HepG2 (cell line): Measurements from ENCODE around the gene PROC. TPM values are rescaled to one million over a fixed set of nuclear protein-coding genes. Genes with fewer than 3 reads are reported as not detected.

Source experiments
- KMT2A ChIP-seq: sonication (generic); formaldehyde crosslinking; IDR thresholded peaks from 2 replicates; pipeline ENCODE4 v1.4.0; 2020; ENCODE audit warnings: missing genetic modification reagents
- MEIS2 ChIP-seq: sonication (generic); formaldehyde crosslinking; IDR thresholded peaks from 2 replicates; pipeline ENCODE4 v1.9.0; 2021; ENCODE audit warnings: mild to moderate bottlenecking, missing genetic modification reagents
- PRMT3 ChIP-seq: sonication (generic); formaldehyde crosslinking; IDR thresholded peaks from 2 replicates; pipeline ENCODE4 v1.8.1; 2022; ENCODE audit warnings: low read depth, mild to moderate bottlenecking, moderate library complexity, missing genetic modification reagents, borderline replicate concordance
- SATB2 ChIP-seq: sonication (generic); formaldehyde crosslinking; IDR thresholded peaks from 2 replicates; pipeline ENCODE4 v1.5.0; 2020; ENCODE audit warnings: missing genetic modification reagents
- SMAD1 ChIP-seq: sonication (generic); formaldehyde crosslinking; IDR thresholded peaks from 2 replicates; pipeline ENCODE4 v1.4.0; 2020; ENCODE audit warnings: missing genetic modification reagents, low read depth, mild to moderate bottlenecking, borderline replicate concordance
- SRSF4 ChIP-seq: fragments of 200-400 bp; formaldehyde crosslinking; IDR thresholded peaks from one replicate; pipeline ENCODE4 v1.6.1; 2018; ENCODE audit warnings: mild to moderate bottlenecking, low read depth, low read length, moderate library complexity; ENCODE audit not compliant: poor library complexity, severe bottlenecking
- TSC22D2 ChIP-seq: sonication (generic); formaldehyde crosslinking; IDR thresholded peaks from 2 replicates; pipeline ENCODE4 v1.5.1; 2020; ENCODE audit warnings: missing genetic modification reagents, mild to moderate bottlenecking, borderline replicate concordance
- ZNF251 ChIP-seq: sonication (generic); formaldehyde crosslinking; IDR thresholded peaks from 2 replicates; pipeline ENCODE4 v1.9.0; 2021; ENCODE audit warnings: mild to moderate bottlenecking, missing genetic modification reagents
- ZNF501 ChIP-seq: sonication (generic); formaldehyde crosslinking; IDR thresholded peaks from 2 replicates; pipeline ENCODE4 v1.5.1; 2020; ENCODE audit warnings: mild to moderate bottlenecking, moderate library complexity, missing genetic modification reagents
- ZNF7 ChIP-seq: IDR thresholded peaks from 2 replicates; pipeline ENCODE4 v1.6.1; 2016; ENCODE audit warnings: missing biosample characterization, missing genetic modification reagents
- ZSCAN25 ChIP-seq: sonication (generic); formaldehyde crosslinking; IDR thresholded peaks from 2 replicates; pipeline ENCODE4 v1.8.0; 2022; ENCODE audit warnings: mild to moderate bottlenecking, missing genetic modification reagents
- polyA plus RNA-seq, 8 experiments: library from polyadenylated mRNA; depleted of rRNA in 3 of 8; stranded (reverse) in 7 of 8; unstranded in 1 of 8; fragments of >200 nt; fragmentation: Illumina TruSeq in 4 of 8; extraction: Trizol in 4 of 8; gene quantifications; 2 replicates each; pipeline versions ENCODE4 v1.2.1 to v1.2.3, GENCODE V29; 2011 to 2016; ENCODE audit warnings: low read depth in 4 of 8, missing spikeins in 1 of 8, mixed read lengths in 1 of 8; ENCODE audit not compliant: insufficient read depth in 1 of 8
- total RNA-seq, 5 experiments: library from RNA; depleted of rRNA; stranded (reverse); fragments of >200 nt; fragmentation: Illumina TruSeq; extraction: Trizol; gene quantifications; 2 replicates each; pipeline ENCODE4 v1.2.3, GENCODE V29; 2016; ENCODE audit warnings: low read depth in 1 of 5
- TF ChIP-seq, protein P1 (sequence below): sonication (generic); formaldehyde crosslinking; IDR thresholded peaks from 2 replicates; pipeline ENCODE4 v1.4.0; 2020; ENCODE audit warnings: missing genetic modification reagents
- TF ChIP-seq, protein P2 (sequence below): sonication (generic); formaldehyde crosslinking; IDR thresholded peaks from 2 replicates; pipeline ENCODE4 v1.5.1; 2020; ENCODE audit warnings: missing genetic modification reagents, mild to moderate bottlenecking, borderline replicate concordance
- TF ChIP-seq, protein P3 (sequence below): sonication (generic); formaldehyde crosslinking; IDR thresholded peaks from 2 replicates; pipeline ENCODE4 v1.4.0; 2020; ENCODE audit warnings: missing genetic modification reagents
- TF ChIP-seq, protein P4 (sequence below): sonication (generic); formaldehyde crosslinking; IDR thresholded peaks from 2 replicates; pipeline ENCODE4 v1.4.0; 2020; ENCODE audit warnings: missing genetic modification reagents, borderline replicate concordance
- TF ChIP-seq, protein P5 (sequence below): sonication (generic); formaldehyde crosslinking; IDR thresholded peaks from 2 replicates; pipeline ENCODE4 v1.4.0; 2020; ENCODE audit warnings: mild to moderate bottlenecking, missing genetic modification reagents

Gene PROC
- total and polyA plus RNA-seq, 2 of the 13 experiments (the other 11 are each of a cell fraction or from before 2014, with no cell fraction given), result 134 to 185 TPM

DNA sequence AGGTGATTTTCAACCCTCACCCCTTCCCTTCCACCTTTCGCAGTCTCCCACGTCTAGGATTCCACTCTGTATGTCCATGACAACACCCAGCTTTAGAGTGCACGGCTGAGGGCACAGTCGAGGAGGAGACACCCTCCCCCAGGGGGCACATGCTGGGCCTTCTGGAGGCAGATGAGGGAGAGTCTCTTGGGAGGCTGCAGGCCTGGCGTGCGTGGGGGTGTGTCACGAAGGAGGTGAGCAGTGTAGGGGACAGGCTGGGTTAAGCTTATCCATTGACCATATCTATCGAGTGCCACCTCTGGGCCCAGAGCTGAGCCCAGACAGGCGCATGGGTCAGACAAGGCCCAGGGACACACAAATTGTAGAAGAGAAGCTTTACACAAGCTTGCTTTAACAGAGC, 18.8 kb downstream of the PROC start (continued):
- TF ChIP-seq, protein P1, sequence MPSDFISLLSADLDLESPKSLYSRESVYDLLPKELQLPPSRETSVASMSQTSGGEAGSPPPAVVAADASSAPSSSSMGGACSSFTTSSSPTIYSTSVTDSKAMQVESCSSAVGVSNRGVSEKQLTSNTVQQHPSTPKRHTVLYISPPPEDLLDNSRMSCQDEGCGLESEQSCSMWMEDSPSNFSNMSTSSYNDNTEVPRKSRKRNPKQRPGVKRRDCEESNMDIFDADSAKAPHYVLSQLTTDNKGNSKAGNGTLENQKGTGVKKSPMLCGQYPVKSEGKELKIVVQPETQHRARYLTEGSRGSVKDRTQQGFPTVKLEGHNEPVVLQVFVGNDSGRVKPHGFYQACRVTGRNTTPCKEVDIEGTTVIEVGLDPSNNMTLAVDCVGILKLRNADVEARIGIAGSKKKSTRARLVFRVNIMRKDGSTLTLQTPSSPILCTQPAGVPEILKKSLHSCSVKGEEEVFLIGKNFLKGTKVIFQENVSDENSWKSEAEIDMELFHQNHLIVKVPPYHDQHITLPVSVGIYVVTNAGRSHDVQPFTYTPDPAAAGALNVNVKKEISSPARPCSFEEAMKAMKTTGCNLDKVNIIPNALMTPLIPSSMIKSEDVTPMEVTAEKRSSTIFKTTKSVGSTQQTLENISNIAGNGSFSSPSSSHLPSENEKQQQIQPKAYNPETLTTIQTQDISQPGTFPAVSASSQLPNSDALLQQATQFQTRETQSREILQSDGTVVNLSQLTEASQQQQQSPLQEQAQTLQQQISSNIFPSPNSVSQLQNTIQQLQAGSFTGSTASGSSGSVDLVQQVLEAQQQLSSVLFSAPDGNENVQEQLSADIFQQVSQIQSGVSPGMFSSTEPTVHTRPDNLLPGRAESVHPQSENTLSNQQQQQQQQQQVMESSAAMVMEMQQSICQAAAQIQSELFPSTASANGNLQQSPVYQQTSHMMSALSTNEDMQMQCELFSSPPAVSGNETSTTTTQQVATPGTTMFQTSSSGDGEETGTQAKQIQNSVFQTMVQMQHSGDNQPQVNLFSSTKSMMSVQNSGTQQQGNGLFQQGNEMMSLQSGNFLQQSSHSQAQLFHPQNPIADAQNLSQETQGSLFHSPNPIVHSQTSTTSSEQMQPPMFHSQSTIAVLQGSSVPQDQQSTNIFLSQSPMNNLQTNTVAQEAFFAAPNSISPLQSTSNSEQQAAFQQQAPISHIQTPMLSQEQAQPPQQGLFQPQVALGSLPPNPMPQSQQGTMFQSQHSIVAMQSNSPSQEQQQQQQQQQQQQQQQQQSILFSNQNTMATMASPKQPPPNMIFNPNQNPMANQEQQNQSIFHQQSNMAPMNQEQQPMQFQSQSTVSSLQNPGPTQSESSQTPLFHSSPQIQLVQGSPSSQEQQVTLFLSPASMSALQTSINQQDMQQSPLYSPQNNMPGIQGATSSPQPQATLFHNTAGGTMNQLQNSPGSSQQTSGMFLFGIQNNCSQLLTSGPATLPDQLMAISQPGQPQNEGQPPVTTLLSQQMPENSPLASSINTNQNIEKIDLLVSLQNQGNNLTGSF (CRISPR knock-in tag), result no peak
- no peak for TF ChIP-seq ZSCAN25 (CRISPR knock-in tag)
- TF ChIP-seq SMAD1 (CRISPR knock-in tag), result no peak
- TF ChIP-seq ZNF251 (CRISPR knock-in tag), result no peak
- TF ChIP-seq, protein P2, sequence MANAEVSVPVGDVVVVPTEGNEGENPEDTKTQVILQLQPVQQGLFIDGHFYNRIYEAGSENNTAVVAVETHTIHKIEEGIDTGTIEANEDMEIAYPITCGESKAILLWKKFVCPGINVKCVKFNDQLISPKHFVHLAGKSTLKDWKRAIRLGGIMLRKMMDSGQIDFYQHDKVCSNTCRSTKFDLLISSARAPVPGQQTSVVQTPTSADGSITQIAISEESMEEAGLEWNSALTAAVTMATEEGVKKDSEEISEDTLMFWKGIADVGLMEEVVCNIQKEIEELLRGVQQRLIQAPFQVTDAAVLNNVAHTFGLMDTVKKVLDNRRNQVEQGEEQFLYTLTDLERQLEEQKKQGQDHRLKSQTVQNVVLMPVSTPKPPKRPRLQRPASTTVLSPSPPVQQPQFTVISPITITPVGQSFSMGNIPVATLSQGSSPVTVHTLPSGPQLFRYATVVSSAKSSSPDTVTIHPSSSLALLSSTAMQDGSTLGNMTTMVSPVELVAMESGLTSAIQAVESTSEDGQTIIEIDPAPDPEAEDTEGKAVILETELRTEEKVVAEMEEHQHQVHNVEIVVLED, result no peak
- TF ChIP-seq, protein P3, sequence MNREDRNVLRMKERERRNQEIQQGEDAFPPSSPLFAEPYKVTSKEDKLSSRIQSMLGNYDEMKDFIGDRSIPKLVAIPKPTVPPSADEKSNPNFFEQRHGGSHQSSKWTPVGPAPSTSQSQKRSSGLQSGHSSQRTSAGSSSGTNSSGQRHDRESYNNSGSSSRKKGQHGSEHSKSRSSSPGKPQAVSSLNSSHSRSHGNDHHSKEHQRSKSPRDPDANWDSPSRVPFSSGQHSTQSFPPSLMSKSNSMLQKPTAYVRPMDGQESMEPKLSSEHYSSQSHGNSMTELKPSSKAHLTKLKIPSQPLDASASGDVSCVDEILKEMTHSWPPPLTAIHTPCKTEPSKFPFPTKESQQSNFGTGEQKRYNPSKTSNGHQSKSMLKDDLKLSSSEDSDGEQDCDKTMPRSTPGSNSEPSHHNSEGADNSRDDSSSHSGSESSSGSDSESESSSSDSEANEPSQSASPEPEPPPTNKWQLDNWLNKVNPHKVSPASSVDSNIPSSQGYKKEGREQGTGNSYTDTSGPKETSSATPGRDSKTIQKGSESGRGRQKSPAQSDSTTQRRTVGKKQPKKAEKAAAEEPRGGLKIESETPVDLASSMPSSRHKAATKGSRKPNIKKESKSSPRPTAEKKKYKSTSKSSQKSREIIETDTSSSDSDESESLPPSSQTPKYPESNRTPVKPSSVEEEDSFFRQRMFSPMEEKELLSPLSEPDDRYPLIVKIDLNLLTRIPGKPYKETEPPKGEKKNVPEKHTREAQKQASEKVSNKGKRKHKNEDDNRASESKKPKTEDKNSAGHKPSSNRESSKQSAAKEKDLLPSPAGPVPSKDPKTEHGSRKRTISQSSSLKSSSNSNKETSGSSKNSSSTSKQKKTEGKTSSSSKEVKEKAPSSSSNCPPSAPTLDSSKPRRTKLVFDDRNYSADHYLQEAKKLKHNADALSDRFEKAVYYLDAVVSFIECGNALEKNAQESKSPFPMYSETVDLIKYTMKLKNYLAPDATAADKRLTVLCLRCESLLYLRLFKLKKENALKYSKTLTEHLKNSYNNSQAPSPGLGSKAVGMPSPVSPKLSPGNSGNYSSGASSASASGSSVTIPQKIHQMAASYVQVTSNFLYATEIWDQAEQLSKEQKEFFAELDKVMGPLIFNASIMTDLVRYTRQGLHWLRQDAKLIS (CRISPR knock-in tag), result no peak
- TF ChIP-seq, protein P4, sequence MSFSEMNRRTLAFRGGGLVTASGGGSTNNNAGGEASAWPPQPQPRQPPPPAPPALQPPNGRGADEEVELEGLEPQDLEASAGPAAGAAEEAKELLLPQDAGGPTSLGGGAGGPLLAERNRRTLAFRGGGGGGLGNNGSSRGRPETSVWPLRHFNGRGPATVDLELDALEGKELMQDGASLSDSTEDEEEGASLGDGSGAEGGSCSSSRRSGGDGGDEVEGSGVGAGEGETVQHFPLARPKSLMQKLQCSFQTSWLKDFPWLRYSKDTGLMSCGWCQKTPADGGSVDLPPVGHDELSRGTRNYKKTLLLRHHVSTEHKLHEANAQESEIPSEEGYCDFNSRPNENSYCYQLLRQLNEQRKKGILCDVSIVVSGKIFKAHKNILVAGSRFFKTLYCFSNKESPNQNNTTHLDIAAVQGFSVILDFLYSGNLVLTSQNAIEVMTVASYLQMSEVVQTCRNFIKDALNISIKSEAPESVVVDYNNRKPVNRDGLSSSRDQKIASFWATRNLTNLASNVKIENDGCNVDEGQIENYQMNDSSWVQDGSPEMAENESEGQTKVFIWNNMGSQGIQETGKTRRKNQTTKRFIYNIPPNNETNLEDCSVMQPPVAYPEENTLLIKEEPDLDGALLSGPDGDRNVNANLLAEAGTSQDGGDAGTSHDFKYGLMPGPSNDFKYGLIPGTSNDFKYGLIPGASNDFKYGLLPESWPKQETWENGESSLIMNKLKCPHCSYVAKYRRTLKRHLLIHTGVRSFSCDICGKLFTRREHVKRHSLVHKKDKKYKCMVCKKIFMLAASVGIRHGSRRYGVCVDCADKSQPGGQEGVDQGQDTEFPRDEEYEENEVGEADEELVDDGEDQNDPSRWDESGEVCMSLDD, result no peak
- no peak for TF ChIP-seq TSC22D2 (CRISPR knock-in tag)
- no peak for TF ChIP-seq PRMT3
- TF ChIP-seq SRSF4, result no peak
- TF ChIP-seq ZNF7 (CRISPR knock-in tag), result no peak
- TF ChIP-seq, protein P5, sequence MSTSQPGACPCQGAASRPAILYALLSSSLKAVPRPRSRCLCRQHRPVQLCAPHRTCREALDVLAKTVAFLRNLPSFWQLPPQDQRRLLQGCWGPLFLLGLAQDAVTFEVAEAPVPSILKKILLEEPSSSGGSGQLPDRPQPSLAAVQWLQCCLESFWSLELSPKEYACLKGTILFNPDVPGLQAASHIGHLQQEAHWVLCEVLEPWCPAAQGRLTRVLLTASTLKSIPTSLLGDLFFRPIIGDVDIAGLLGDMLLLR, result 0 out of 2 replicates have a peak, but pooled peaks have one; percentile 12
- no peak for TF ChIP-seq KMT2A (CRISPR knock-in tag)
- TF ChIP-seq MEIS2 (CRISPR knock-in tag), result no peak
- no peak for TF ChIP-seq ZNF501 (CRISPR knock-in tag)
- TF ChIP-seq SATB2 (CRISPR knock-in tag), result no peak
